AG10803 (cell line): ENCODE data around the gene EPN3.

Experiments used
- DNase-seq: peaks from one replicate; pipeline ENCODE4 v3.0.0; 2010; ENCODE audit warnings: low read depth
- H3K4me3 ChIP-seq: 2 replicates; pipeline ENCODE4 v1.5.1; 2011; ENCODE audit warnings: mild to moderate bottlenecking, low read length, control low read depth
- CTCF ChIP-seq: conservative IDR thresholded peaks from 2 replicates; pipeline ENCODE4 v1.5.1; 2011; ENCODE audit warnings: mild to moderate bottlenecking, low read length, control low read depth, inconsistent platforms

EPN3 gene

GRCh38 chr17:50518384-50519023 is 14.0 kb upstream of the EPN3 start:
- DNase-seq: no peak
- H3K4me3 ChIP-seq: no peak overlapping the region
- TF ChIP-seq CTCF: no peak

GRCh38 chr17:50519141-50519834 is 13.2 kb upstream of the EPN3 start:
- H3K4me3 ChIP-seq: no peak overlapping the region
- no peak for TF ChIP-seq CTCF
- no peak for DNase-seq

GRCh38 chr17:50520483-50520882 is 12.1 kb upstream of the EPN3 start:
- no peak for DNase-seq
- H3K4me3 ChIP-seq: no peak overlapping the region
- no peak for TF ChIP-seq CTCF

GRCh38 chr17:50521514-50521913 is 11.0 kb upstream of the EPN3 start:
- TF ChIP-seq CTCF: no peak
- no peak for DNase-seq
- no peak overlapping the region for H3K4me3 ChIP-seq

- H3K4me3 ChIP-seq: no peak overlapping the region
- DNase-seq: no peak
- TF ChIP-seq CTCF: no peak
Measured at GRCh38 chr17:50522766-50523165, 9.8 kb upstream of the EPN3 start.

GRCh38 chr17:50523208-50523607 is 9.3 kb upstream of the EPN3 start:
- DNase-seq: no peak
- no peak for TF ChIP-seq CTCF
- H3K4me3 ChIP-seq: no peak overlapping the region

GRCh38 chr17:50524838-50525237 is 7.7 kb upstream of the EPN3 start:
- TF ChIP-seq CTCF: no peak
- no peak overlapping the region for H3K4me3 ChIP-seq
- DNase-seq: no peak
